ENCODE measurements around the gene FURIN. TPM values are rescaled to one million over a fixed set of nuclear protein-coding genes. Genes with fewer than 3 reads are reported as not detected.

Gene FURIN
- total and polyA plus RNA-seq, 2 of the 8 experiments (the other 6 are each of a cell fraction or from before 2014, with no cell fraction given), result 15.8 to 32.1 TPM

- CTCF ChIA-PET (ENCODE audit: partially characterized antibody), result interaction anchor here (0.6 to 2.6 kb wide), 9 partner anchors 8 to 606 kb away, joined by 3 to 13 read pairs (median 5); partner anchors contain the start of genes HDDC3 and UNC45A
- peaks cover 0 to 3% of the 10 kb centered on the region in 2 experiments for H4K20me1 ChIP-seq (replicated peaks in 1 of 2; ENCODE audit: control insufficient read depth in 1 of 2, insufficient read depth in 2 of 2, low read length in 2 of 2)
These were observed 20.9 kb downstream of the FURIN start for GRCh38 chr15:90889313-90889730.

More at GRCh38 chr15:90889313-90889730, 20.9 kb downstream of the FURIN start:
- Histone ChIP-seq H3K23ac (ENCODE audit: insufficient read length) (no peak overlapping the region), H2AK5ac (ENCODE audit: low read depth, low read length) (no peak overlapping the region), H4K8ac (ENCODE audit: extremely low read depth, insufficient read depth, low read length) (peak overlapping the region; percentile 2), H3K79me1 (ENCODE audit: low read depth, low read length) (no peaks in the 10 kb centered on the region; the same call in 1 of the 2 replicates), H3K4ac (replicated peaks; ENCODE audit: insufficient read length, low read depth, low read length) (no peak overlapping the region), H3K27ac (ENCODE audit: low read depth, low read length) (no peak overlapping the region), H3K14ac (ENCODE audit: insufficient read length) (no peak overlapping the region), H2BK5ac (ENCODE audit: low read depth, low read length) (no peak overlapping the region), H2BK20ac (ENCODE audit: low read length) (no peak overlapping the region), H3K4me3 (ENCODE audit: extremely low read depth in 1 of 4, insufficient read depth in 2 of 4, low read depth in 3 of 4, low read length in 4 of 4) (no peak overlapping the region), H3K9ac (replicated peaks in 1 of 4; ENCODE audit: extremely low read depth in 1 of 4, low read depth in 3 of 4, low read length in 3 of 4) (no peak overlapping the region), H3K56ac (replicated peaks; ENCODE audit: insufficient read length, low read depth, low read length) (no peak overlapping the region), H2BK120ac (replicated peaks; ENCODE audit: low read depth, low read length) (no peak overlapping the region), H2AFZ (ENCODE audit: low read length) (no peak overlapping the region), H3K36me3 (ENCODE audit: control insufficient read depth in 2 of 4, insufficient read depth in 4 of 4, low read length in 3 of 4) (peaks cover 0 to 2% (median 0%) of the 10 kb centered on the region in 4 experiments; a peak in 2 of 8 replicates), H3K9me3 (ENCODE audit: insufficient read depth in 2 of 2, low read depth in 1 of 2, low read length in 1 of 2) (no peaks in the 10 kb centered on the region), H3K23me2 (ENCODE audit: low read depth, low read length) (no peaks in the 10 kb centered on the region; the same call in 1 of the 2 replicates), H4K91ac (replicated peaks; ENCODE audit: insufficient read length, low read length) (no peak overlapping the region), H3K27me3 (replicated peaks in 1 of 4; ENCODE audit: control insufficient read depth in 3 of 4, extremely low read depth in 1 of 4, insufficient read depth in 3 of 4, low read length in 3 of 4) (no peaks in the 10 kb centered on the region), H2BK12ac (ENCODE audit: low read depth, low read length) (no peak overlapping the region), H3K18ac (ENCODE audit: extremely low read depth, low read length) (no peak overlapping the region), H3K4me1 (replicated peaks in 1 of 4; ENCODE audit: control insufficient read depth in 3 of 4, insufficient read depth in 4 of 4, low read length in 3 of 4) (peaks cover 0 to 12% (median 8%) of the 10 kb centered on the region in 4 experiments; a peak in 5 of 7 replicates), H4K5ac (ENCODE audit: insufficient read length, low read depth, low read length) (no peak overlapping the region), H3K79me2 (ENCODE audit: control insufficient read depth in 1 of 2, insufficient read depth in 2 of 2, low read length in 2 of 2) (no peaks in the 10 kb centered on the region), H2BK15ac (ENCODE audit: low read length) (no peak overlapping the region), H3K4me2 (ENCODE audit: insufficient read depth in 1 of 2, low read depth in 2 of 2, low read length in 2 of 2) (no peak overlapping the region)
- TF ChIP-seq TBP (IDR thresholded peaks at IDR 0.05; ENCODE audit: low read depth, low read length), result no peak
- TF ChIP-seq JUND (IDR thresholded peaks at IDR 0.05; ENCODE audit: low read length), result no peak
- no peak for TF ChIP-seq SP1 (IDR thresholded peaks at IDR 0.05; ENCODE audit: low read depth, low read length)
- TF ChIP-seq FOSL1 (IDR thresholded peaks at IDR 0.05; ENCODE audit: insufficient read depth, low read depth, low read length), result no peak
- TF ChIP-seq BRCA1 (IDR thresholded peaks at IDR 0.05; ENCODE audit: low read depth, low read length), result no peak
- TF ChIP-seq KDM4A (IDR thresholded peaks at IDR 0.05; ENCODE audit: low read depth, low read length, severe bottlenecking), result no peak
- no peak for TF ChIP-seq EP300 (IDR thresholded peaks at IDR 0.05; ENCODE audit: borderline replicate concordance in 1 of 2, low read depth in 2 of 2, low read length in 2 of 2)
- TF ChIP-seq SIN3A (conservative IDR thresholded peaks at IDR 0.05 in 1 of 2, IDR thresholded peaks at IDR 0.05 in 1 of 2; ENCODE audit: low read depth in 1 of 2, low read length in 2 of 2), result no peak
- TF ChIP-seq HDAC2 (IDR thresholded peaks at IDR 0.05; ENCODE audit: borderline replicate concordance in 1 of 2, low read depth in 2 of 2, low read length in 2 of 2), result no peak
- TF ChIP-seq NRF1 (IDR thresholded peaks at IDR 0.05; ENCODE audit: low read depth, low read length), result no peak
- no peak for TF ChIP-seq CTBP2 (IDR thresholded peaks at IDR 0.05; ENCODE audit: borderline replicate concordance, insufficient read depth, insufficient read length, low read length)
- DNase-seq (ENCODE audit: low read depth in 1 of 2, low spot score in 2 of 2) (no peak), FAIRE-seq (no peak)
- POLR2A ChIA-PET (ENCODE audit: partially characterized antibody), result interaction anchor here (1.1 to 1.2 kb wide), 2 partner anchors 13 to 224 kb away, joined by 3 read pairs; no protein-coding TSS in a partner anchor
- 93% methylated on average over 18 of the region's 18 CpGs; no CpG with 5 or more reads in 1 of the 2 experiments for WGBS, 2 experiments (ENCODE audit: extremely low coverage in 1 of 2, insufficient coverage in 1 of 2, insufficient read length in 1 of 2, insufficient replicate concordance in 2 of 2, low coverage in 1 of 2, low lambda C conversion rate in 2 of 2, missing lambda C conversion rate in 1 of 2)

Data from H1 (cell line).